Neural progenitor cell (in vitro differentiated cells): ENCODE measurements around the gene CTU2. TPM values are rescaled to one million over a fixed set of nuclear protein-coding genes. Genes with fewer than 3 reads are reported as not detected.

Experiments
- DNase-seq: peaks from one replicate; pipeline ENCODE4 v3.0.0-alpha.2; 2016; ENCODE audit warnings: low spot score
- H2AFZ ChIP-seq: fragments of 200-600 bp; sonication (generic); replicated peaks from 2 replicates; pipeline ENCODE4 v1.6.1; 2016; ENCODE audit warnings: antibody characterized with exemption
- H3F3A ChIP-seq: fragments of 200-600 bp; sonication (generic); 2 replicates; pipeline ENCODE4 v1.6.1; 2016; ENCODE audit warnings: antibody characterized with exemption, low read depth
- H3K27ac ChIP-seq: fragments of 200-600 bp; sonication (generic); 2 replicates; pipeline ENCODE4 v1.5.1; 2016; ENCODE audit warnings: mild to moderate bottlenecking
- H3K27me3 ChIP-seq: fragments of 200-600 bp; sonication (generic); 2 replicates; pipeline ENCODE4 v1.6.1; 2016; ENCODE audit warnings: mild to moderate bottlenecking, moderate library complexity
- H3K36me3 ChIP-seq: fragments of 200-600 bp; sonication (generic); 2 replicates; pipeline ENCODE4 v1.5.1; 2016
- H3K4me1 ChIP-seq: fragments of 200-600 bp; sonication (generic); 2 replicates; pipeline ENCODE4 v1.6.1; 2016; ENCODE audit warnings: mixed run types
- H3K4me2 ChIP-seq: fragments of 200-600 bp; sonication (generic); 2 replicates; pipeline ENCODE4 v1.6.1; 2016
- H3K4me3 ChIP-seq: fragments of 200-600 bp; sonication (generic); 2 replicates; pipeline ENCODE4 v1.5.1; 2016
- H3K79me2 ChIP-seq: fragments of 200-600 bp; sonication (generic); 2 replicates; pipeline ENCODE4 v1.6.1; 2016; ENCODE audit warnings: low read depth
- H3K9ac ChIP-seq: fragments of 200-600 bp; sonication (generic); 2 replicates; pipeline ENCODE4 v1.6.1; 2016
- H3K9me3 ChIP-seq: fragments of 200-600 bp; sonication (generic); 2 replicates; pipeline ENCODE4 v1.5.1; 2016; ENCODE audit warnings: low read depth
- H4K20me1 ChIP-seq: fragments of 200-600 bp; sonication (generic); 2 replicates; pipeline ENCODE4 v1.6.1; 2016; ENCODE audit warnings: low read depth
- H3K27ac Mint-ChIP-seq: 3 replicates; pipeline ENCODE4 v1.8.0; 2021; ENCODE audit warnings: mixed read lengths
- H3K27me3 Mint-ChIP-seq: 2 replicates; pipeline ENCODE4 v1.8.0; 2022; ENCODE audit warnings: low read depth, mild to moderate bottlenecking, inconsistent platforms, moderate library complexity, mixed read lengths; ENCODE audit not compliant: insufficient read depth
- H3K36me3 Mint-ChIP-seq: 3 replicates; pipeline ENCODE4 v1.8.0; 2021; ENCODE audit warnings: mixed read lengths
- H3K4me1 Mint-ChIP-seq: 3 replicates; pipeline ENCODE4 v1.8.0; 2021; ENCODE audit warnings: mixed read lengths
- H3K4me3 Mint-ChIP-seq: 3 replicates; pipeline ENCODE4 v1.8.0; 2021; ENCODE audit warnings: mild to moderate bottlenecking, moderate library complexity, mixed read lengths
- H3K9me3 Mint-ChIP-seq: 3 replicates; pipeline ENCODE4 v1.8.0; 2020; ENCODE audit warnings: mixed read lengths
- EZH2 ChIP-seq: fragments of 200-600 bp; sonication (generic); IDR thresholded peaks from 2 replicates; pipeline ENCODE4 v1.6.1; 2017; ENCODE audit warnings: antibody characterized with exemption, mild to moderate bottlenecking, moderate library complexity
- EZH2phosphoT487 ChIP-seq: fragments of 200-600 bp; sonication (generic); IDR thresholded peaks from 2 replicates; pipeline ENCODE4 v1.6.1; 2017; ENCODE audit warnings: antibody characterized with exemption
- total RNA-seq: library from RNA; depleted of rRNA; stranded (reverse); fragments of >200 nt; gene quantifications from 2 replicates; pipeline ENCODE4 v1.2.3, GENCODE V29; 2015; ENCODE audit warnings: low replicate concordance
- TF ChIP-seq, protein P1 (sequence below): fragments of 200-600 bp; sonication (generic); IDR thresholded peaks from 2 replicates; pipeline ENCODE4 v1.5.1; 2017; ENCODE audit warnings: antibody characterized with exemption, mild to moderate bottlenecking

The CTU2 gene
- total RNA-seq, 1 donor from 2014 or later = 4.7 TPM

DNA sequence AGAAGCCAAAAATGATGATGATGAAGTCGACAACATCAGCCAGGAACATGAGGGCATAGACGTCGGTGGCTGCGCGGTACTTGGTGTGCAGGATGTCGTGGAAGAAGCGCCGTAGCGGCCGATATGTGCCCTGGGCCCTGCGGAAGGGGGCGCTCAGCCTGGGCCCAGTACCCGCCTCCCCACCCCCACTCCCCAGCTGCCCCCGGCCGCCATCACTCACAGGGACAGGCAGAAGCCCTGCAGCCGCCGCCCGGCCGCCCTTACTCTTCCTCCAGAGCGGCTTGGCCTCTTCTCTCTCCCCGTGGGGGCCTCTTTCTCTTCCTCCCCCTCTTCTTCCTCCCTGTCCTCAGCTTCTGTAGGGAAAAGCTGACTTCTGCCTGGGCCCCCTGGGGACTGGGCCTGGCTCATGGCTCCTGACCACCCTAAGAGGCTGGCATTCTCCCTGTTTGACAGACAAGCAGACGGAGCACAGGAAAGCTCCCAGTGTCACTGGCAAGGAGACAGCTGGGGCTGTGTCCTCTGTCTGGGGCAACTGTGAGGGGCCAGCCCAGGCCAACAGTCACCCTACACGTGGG is 14.2 kb downstream of the CTU2 start:
- Histone ChIP-seq H3K9ac (no peak overlapping the region), H4K20me1 (no peaks in the 10 kb centered on the region), H3K79me2 (no peaks in the 10 kb centered on the region), H3K4me1 (no peaks in the 10 kb centered on the region), H3K27me3 (no peaks in the 10 kb centered on the region), H3F3A (no peaks in the 10 kb centered on the region), H2AFZ (no peak overlapping the region), H3K36me3 (no peaks in the 10 kb centered on the region), H3K4me3 (no peak overlapping the region), H3K27ac (no peak overlapping the region), H3K9me3 (no peaks in the 10 kb centered on the region), H3K4me2 (no peak overlapping the region)
- no peak for DNase-seq
- peaks cover 3% of the 10 kb centered on the region for H3K27me3 Mint-ChIP-seq
- no peaks in the 10 kb centered on the region for H3K4me1 Mint-ChIP-seq
- H3K9me3 Mint-ChIP-seq = no peaks in the 10 kb centered on the region
- H3K27ac Mint-ChIP-seq = no peak overlapping the region
- H3K4me3 Mint-ChIP-seq = no peak overlapping the region
- TF ChIP-seq, protein P1, sequence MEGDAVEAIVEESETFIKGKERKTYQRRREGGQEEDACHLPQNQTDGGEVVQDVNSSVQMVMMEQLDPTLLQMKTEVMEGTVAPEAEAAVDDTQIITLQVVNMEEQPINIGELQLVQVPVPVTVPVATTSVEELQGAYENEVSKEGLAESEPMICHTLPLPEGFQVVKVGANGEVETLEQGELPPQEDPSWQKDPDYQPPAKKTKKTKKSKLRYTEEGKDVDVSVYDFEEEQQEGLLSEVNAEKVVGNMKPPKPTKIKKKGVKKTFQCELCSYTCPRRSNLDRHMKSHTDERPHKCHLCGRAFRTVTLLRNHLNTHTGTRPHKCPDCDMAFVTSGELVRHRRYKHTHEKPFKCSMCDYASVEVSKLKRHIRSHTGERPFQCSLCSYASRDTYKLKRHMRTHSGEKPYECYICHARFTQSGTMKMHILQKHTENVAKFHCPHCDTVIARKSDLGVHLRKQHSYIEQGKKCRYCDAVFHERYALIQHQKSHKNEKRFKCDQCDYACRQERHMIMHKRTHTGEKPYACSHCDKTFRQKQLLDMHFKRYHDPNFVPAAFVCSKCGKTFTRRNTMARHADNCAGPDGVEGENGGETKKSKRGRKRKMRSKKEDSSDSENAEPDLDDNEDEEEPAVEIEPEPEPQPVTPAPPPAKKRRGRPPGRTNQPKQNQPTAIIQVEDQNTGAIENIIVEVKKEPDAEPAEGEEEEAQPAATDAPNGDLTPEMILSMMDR = no peak
- TF ChIP-seq EZH2 = no peak
- no peak for TF ChIP-seq EZH2phosphoT487
- peaks cover 3% of the 10 kb centered on the region for H3K36me3 Mint-ChIP-seq

DNA sequence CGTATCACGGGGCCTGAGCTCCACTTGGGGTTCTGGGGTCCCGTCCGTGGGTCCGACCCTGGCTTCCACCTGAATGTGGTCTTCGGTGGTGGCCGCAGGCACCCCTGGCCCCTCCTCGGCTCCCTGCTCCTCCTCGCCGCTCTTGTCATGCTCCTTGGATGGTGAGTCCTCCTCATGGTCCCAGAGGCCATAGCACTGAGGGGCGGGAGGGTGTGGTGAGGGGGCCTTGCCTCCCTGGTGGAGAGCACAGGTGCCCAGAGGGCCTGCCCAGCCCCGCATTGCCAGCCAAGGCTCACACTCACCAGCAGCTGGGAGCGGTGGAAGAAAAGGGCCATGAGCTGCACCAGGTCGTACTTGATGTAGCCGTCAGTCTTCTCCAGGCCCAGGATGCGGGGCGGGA is 14.9 kb downstream of the CTU2 start:
- Mint-ChIP-seq H3K36me3 (peaks cover 3% of the 10 kb centered on the region), H3K4me1 (no peaks in the 10 kb centered on the region), H3K27ac (no peak overlapping the region), H3K27me3 (peaks cover 2% of the 10 kb centered on the region), H3K4me3 (no peak overlapping the region), H3K9me3 (no peaks in the 10 kb centered on the region)
- Histone ChIP-seq H3F3A (no peaks in the 10 kb centered on the region), H2AFZ (no peak overlapping the region), H3K4me2 (no peak overlapping the region), H3K27me3 (no peaks in the 10 kb centered on the region), H3K4me3 (no peak overlapping the region), H3K36me3 (no peaks in the 10 kb centered on the region), H3K79me2 (no peaks in the 10 kb centered on the region), H3K4me1 (no peaks in the 10 kb centered on the region), H3K9me3 (no peaks in the 10 kb centered on the region), H4K20me1 (no peaks in the 10 kb centered on the region), H3K27ac (no peak overlapping the region), H3K9ac (no peak overlapping the region)
- no peak for DNase-seq
- TF ChIP-seq EZH2 = no peak

GRCh38 chr16:88721815-88722755 is 15.8 kb downstream of the CTU2 start:
- H3K36me3 ChIP-seq = no peaks in the 10 kb centered on the region
- peaks cover 2% of the 10 kb centered on the region for H3K27me3 Mint-ChIP-seq
- H3K9me3 ChIP-seq = no peaks in the 10 kb centered on the region

More at GRCh38 chr16:88721815-88722755, 15.8 kb downstream of the CTU2 start:
- no peaks in the 10 kb centered on the region for H3K79me2 ChIP-seq
- H2AFZ ChIP-seq = no peak overlapping the region
- H3K4me1 ChIP-seq = no peaks in the 10 kb centered on the region
- H3K4me2 ChIP-seq = no peak overlapping the region
- Mint-ChIP-seq H3K4me1 (no peaks in the 10 kb centered on the region), H3K4me3 (no peak overlapping the region), H3K9me3 (no peaks in the 10 kb centered on the region), H3K36me3 (peaks cover 2% of the 10 kb centered on the region), H3K27ac (no peak overlapping the region)
- no peak for DNase-seq
- H3K9ac ChIP-seq = no peak overlapping the region
- no peak overlapping the region for H3K27ac ChIP-seq
- H3F3A ChIP-seq = no peaks in the 10 kb centered on the region
- no peaks in the 10 kb centered on the region for H3K27me3 ChIP-seq
- H4K20me1 ChIP-seq = no peaks in the 10 kb centered on the region
- H3K4me3 ChIP-seq = no peak overlapping the region
- no peak for TF ChIP-seq EZH2
- TF ChIP-seq, protein P1 = no peak
